ENCODE data around the gene COL17A1. TPM values are rescaled to one million over a fixed set of nuclear protein-coding genes. Genes with fewer than 3 reads are reported as not detected.

Gene COL17A1
- polyA plus RNA-seq, 1 experiment, result 0.01 TPM

GRCh38 chr10:104026762-104027161 is 58.9 kb downstream of the COL17A1 start:
- Histone ChIP-seq H3K36me3 (ENCODE audit: control insufficient read depth, insufficient read depth, low read length) (peaks cover 8% of the 10 kb centered on the region), H3K27me3 (ENCODE audit: control insufficient read depth, insufficient read depth, low read length) (no peaks in the 10 kb centered on the region), H3K4me3 (ENCODE audit: low read depth, low read length) (no peak overlapping the region)
- DNase-seq (ENCODE audit: low read depth), result no peak
- POLR2A ChIA-PET, result no interaction called here
- no peak for TF ChIP-seq CTCF (IDR thresholded peaks at IDR 0.05; ENCODE audit: insufficient read depth, low read depth, low read length)
- CTCF ChIA-PET, result no interaction called here

GRCh38 chr10:104025524-104025923 is 60.2 kb downstream of the COL17A1 start:
- no peak for TF ChIP-seq CTCF (IDR thresholded peaks at IDR 0.05; ENCODE audit: insufficient read depth, low read depth, low read length)
- CTCF ChIA-PET, result interaction anchor here (1.0 kb wide), 1 partner anchor 11 kb away, joined by 3 read pairs; no protein-coding TSS in a partner anchor
- no peak for DNase-seq (ENCODE audit: low read depth)
- Histone ChIP-seq H3K27me3 (ENCODE audit: control insufficient read depth, insufficient read depth, low read length) (no peaks in the 10 kb centered on the region), H3K4me3 (ENCODE audit: low read depth, low read length) (no peak overlapping the region), H3K36me3 (ENCODE audit: control insufficient read depth, insufficient read depth, low read length) (peaks cover 9% of the 10 kb centered on the region)
- POLR2A ChIA-PET, result no interaction called here

GRCh38 chr10:104022026-104022425 is 63.7 kb downstream of the COL17A1 start:
- POLR2A ChIA-PET, result no interaction called here
- H3K27me3 ChIP-seq (ENCODE audit: control insufficient read depth, insufficient read depth, low read length), result no peaks in the 10 kb centered on the region
- no peak overlapping the region for H3K4me3 ChIP-seq (ENCODE audit: low read depth, low read length)
- peaks cover 11% of the 10 kb centered on the region for H3K36me3 ChIP-seq (ENCODE audit: control insufficient read depth, insufficient read depth, low read length)
- DNase-seq (ENCODE audit: low read depth), result no peak
- CTCF ChIA-PET, result interaction anchor here (0.6 to 1.3 kb wide), 5 partner anchors 10 to 238 kb away, joined by 3 to 4 read pairs (median 4); no protein-coding TSS in a partner anchor
- no peak for TF ChIP-seq CTCF (IDR thresholded peaks at IDR 0.05; ENCODE audit: insufficient read depth, low read depth, low read length)

GRCh38 chr10:104021246-104021645 is 64.4 kb downstream of the COL17A1 start:
- peaks cover 11% of the 10 kb centered on the region for H3K36me3 ChIP-seq (ENCODE audit: control insufficient read depth, insufficient read depth, low read length)
- ChIA-PET POLR2A (no interaction called here), CTCF (interaction anchor here (0.9 to 1.3 kb wide), 5 partner anchors 9 to 136 kb away, joined by 3 to 4 read pairs (median 3); no protein-coding TSS in a partner anchor)

GRCh38 chr10:104020020-104020419 is 65.7 kb downstream of the COL17A1 start:
- CTCF ChIA-PET, result no interaction called here

More at GRCh38 chr10:104021246-104021645, 64.4 kb downstream of the COL17A1 start:
- TF ChIP-seq CTCF (IDR thresholded peaks at IDR 0.05; ENCODE audit: insufficient read depth, low read depth, low read length), result no peak
- peak; percentile 15 for DNase-seq (ENCODE audit: low read depth)
- H3K27me3 ChIP-seq (ENCODE audit: control insufficient read depth, insufficient read depth, low read length), result no peaks in the 10 kb centered on the region
- H3K4me3 ChIP-seq (ENCODE audit: low read depth, low read length), result no peak overlapping the region

More at GRCh38 chr10:104020020-104020419, 65.7 kb downstream of the COL17A1 start:
- POLR2A ChIA-PET, result no interaction called here
- no peak for TF ChIP-seq CTCF (IDR thresholded peaks at IDR 0.05; ENCODE audit: insufficient read depth, low read depth, low read length)
- Histone ChIP-seq H3K4me3 (ENCODE audit: low read depth, low read length) (no peak overlapping the region), H3K36me3 (ENCODE audit: control insufficient read depth, insufficient read depth, low read length) (peaks cover 11% of the 10 kb centered on the region), H3K27me3 (ENCODE audit: control insufficient read depth, insufficient read depth, low read length) (no peaks in the 10 kb centered on the region)
- no peak for DNase-seq (ENCODE audit: low read depth)
